ENCODE results near the gene AGBL5.
"Not testable (repeated sequence)": the region's sequence is repeated elsewhere in the genome, so short reads cannot be mapped to it uniquely, and the experiment has no call there.

Gene AGBL5

GRCh38 chr2:27115519-27115918, 64.1 kb downstream of the AGBL5 start:
- DNase-seq (ENCODE audit: low read depth in 2 of 3, low spot score in 1 of 3), result no peak

- DNase-seq (ENCODE audit: low read depth in 2 of 3, low spot score in 1 of 3), result no peak
Observed at GRCh38 chr2:27117995-27118524, 66.6 kb downstream of the AGBL5 start.

- no peak for DNase-seq (ENCODE audit: low read depth in 2 of 3, low spot score in 1 of 3)
Observed at GRCh38 chr2:27118525-27119329, 67.3 kb downstream of the AGBL5 start, which contains the start of gene CGREF1. CGREF1 (minus strand) TSS chr2:27119128; CDS start chr2:27104366, 14,762 bp downstream.

- DNase-seq (ENCODE audit: low read depth in 2 of 3, low spot score in 1 of 3), result not testable (repeated sequence)
Observed at GRCh38 chr2:27119330-27119670, 67.8 kb downstream of the AGBL5 start.
